Measurements from ENCODE around the gene PRKG1.
A peak's percentile ranks its signal among the peaks of the same experiment; 100 is the strongest.
"Not testable (repeated sequence)": the region's sequence is repeated elsewhere in the genome, so short reads cannot be mapped to it uniquely, and the experiment has no call there.

Gene PRKG1

DNA sequence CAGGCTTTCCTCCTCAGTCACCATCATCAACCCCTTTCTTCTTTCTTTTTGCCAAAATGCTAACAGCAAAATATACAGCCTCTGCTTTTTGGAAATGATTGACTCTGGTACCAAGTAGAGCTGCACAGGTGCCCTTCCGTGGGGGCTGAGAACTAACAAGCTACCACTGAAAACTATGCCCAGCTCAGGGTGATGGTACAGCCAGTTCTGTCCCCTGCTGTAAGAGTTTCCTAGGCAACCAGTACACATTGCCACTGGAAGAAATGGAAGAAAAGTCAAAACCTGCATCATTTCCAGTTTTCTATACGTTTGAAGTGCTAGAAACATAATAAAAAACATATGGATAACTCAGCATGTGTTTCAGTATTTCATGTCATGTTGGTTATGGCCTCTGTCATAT, 297.5 kb downstream of the PRKG1 start:
- DNase-seq (ENCODE audit: low read depth in 2 of 3, low spot score in 1 of 3): no peak

DNA sequence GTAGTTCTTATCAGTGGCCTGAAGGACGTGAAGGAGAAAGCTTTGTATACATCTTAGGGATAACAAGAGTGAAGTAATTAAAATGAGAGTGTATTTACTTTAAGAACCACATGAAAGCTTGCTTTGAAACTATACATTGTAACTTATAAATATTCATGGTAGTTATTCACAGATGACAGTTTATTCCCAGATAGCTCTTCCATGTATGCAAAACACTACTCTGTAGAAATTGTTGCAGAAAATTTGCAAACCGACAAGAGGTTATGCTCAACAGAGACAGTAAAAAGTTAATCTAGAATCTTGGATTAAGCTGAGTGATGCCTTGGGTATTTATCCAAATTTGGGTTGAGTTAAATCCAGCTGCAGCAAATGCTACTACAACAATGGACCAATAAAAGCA, 301.5 kb downstream of the PRKG1 start:
- DNase-seq (ENCODE audit: low read depth in 2 of 3, low spot score in 1 of 3): no peak

DNA sequence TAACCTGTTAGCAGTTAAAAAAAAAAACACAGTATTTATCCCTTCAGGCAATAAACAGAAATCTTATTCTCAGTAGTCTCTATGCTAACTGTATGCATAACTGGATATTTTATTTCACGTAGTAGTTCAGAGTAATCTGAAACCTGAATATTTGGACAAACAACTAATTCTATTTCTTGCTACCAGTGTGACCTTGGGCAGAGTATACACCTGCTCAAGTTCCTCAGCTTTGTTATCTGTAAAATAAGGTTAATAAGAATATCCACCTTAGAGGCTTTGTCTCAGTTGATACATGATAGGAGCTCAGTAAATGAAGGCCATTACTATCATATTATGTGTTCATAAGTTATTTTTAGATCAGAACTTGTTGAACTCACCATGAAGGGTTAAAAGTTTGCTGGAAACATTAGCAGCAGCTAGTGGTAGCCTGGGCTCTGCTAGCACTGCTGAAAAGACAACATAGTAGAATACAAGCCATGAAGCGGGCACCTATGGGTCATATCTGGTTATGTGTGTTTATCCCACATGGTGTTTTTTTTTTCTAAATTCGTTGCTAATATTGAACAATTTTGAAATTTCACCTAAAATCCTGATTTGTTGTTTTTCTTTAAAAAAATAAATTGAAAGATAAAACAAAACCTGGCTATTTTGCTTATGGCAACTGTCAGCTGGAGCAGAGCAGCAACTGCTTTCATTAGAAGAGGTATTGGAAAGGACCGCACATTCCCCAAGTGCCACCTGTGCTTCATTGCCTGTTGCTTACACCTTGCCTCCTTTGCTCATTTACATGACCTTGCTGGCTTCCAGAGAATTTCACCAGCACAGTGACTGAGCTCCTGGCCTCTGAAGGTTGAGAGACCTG, 303.0 kb downstream of the PRKG1 start:
- no peak for DNase-seq (ENCODE audit: low read depth in 2 of 3, low spot score in 1 of 3)

DNA sequence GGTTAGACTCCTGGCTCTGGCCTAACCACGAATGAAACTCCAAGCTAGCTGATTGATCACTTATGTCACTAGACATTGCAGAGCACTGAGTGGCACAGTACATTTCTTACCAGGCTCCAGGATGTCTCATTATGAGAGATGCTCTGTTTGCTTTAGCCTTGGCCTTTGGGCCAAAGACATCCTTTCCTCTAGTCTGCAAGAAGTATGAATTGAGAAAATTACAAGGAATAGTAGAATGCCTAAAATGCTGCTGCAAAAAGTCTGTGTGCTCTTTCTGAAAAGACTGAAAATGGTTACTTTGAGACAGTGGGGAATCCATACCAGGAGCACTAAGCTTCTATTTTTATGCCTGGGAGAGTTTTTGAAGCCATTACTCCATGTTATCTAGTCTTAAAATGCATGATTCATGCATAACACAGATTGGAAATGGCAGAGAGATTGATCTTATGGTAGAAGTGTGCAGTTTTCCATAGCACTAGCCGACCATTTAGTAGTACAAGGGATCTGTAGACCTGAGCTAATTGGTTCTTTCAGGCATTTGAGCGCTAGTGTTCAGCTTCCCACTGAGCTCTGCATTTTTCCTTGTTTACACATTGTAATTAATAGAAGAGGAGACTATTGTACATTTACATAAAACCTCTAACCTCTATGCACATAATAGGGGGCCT, 303.8 kb downstream of the PRKG1 start:
- DNase-seq (ENCODE audit: low read depth in 2 of 3, low spot score in 1 of 3): no peak

DNA sequence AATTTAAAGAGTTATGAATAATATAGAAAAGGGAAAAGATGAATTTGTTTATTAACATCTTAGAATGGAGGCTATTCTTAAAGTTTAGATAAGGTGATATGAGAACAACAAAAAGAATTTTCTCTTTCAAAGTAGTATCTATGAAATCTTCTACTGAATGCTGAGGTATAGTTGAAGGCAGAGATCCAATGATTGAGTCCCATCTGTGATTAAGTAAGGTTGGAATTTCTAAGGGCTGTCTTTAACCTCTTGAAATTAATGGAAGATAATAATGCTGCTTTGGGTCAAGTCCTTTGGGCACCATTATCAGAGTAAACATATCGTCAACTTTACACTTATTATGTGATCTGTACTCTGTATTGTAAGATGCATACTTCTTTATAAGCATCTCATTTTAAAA, 307.9 kb downstream of the PRKG1 start:
- DNase-seq (ENCODE audit: low read depth in 2 of 3, low spot score in 1 of 3): no peak

DNA sequence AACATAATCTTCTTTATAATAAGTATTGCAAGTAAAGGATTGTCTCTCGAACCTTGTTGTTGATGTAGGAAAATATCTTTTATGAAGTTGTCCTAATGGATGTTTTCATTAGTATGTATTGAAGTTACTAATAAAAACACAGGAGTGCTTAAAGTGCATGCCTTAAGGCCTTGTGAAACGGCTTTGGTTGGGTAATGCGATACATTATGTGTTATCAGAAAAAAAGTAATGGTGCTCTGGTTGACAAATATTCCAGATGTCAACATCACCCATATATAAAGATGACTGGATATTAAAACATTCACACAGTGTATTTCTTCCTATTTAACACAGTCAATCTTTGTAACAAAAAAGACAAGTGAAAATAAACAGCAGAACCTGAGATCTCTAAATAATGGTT, 310.7 kb downstream of the PRKG1 start:
- no peak for DNase-seq (ENCODE audit: low read depth in 2 of 3, low spot score in 1 of 3)

DNA sequence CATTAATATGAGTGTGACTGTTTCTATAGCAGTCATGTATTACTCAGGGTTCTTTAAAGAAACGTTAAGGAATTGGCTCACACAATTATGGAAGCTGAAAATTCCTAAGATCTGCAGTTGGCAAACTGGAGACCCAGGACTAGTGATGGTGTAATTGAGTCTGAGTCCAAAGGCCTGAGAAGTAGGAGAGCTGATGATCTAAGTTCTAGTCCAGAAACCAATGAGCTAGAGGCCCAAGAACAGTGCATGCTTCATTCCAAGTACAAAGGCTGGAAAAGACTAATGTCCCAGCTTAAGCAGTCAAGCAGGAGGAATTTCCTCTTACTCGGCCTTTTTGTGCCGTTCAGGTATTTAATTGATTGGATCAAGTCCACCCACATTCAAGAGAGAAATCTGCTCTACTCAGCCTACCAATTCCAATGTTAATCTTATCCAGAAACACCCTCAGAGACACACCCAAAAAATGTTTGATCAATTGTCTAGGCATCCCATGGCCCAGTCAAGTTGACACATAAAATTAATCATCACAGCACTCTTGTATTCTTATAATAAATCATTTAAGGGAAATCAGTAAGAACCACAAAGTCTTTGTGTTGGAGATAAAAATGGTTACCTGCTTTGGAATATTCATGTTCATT, 312.1 kb downstream of the PRKG1 start:
- DNase-seq (ENCODE audit: low read depth in 2 of 3, low spot score in 1 of 3): no peak

DNA sequence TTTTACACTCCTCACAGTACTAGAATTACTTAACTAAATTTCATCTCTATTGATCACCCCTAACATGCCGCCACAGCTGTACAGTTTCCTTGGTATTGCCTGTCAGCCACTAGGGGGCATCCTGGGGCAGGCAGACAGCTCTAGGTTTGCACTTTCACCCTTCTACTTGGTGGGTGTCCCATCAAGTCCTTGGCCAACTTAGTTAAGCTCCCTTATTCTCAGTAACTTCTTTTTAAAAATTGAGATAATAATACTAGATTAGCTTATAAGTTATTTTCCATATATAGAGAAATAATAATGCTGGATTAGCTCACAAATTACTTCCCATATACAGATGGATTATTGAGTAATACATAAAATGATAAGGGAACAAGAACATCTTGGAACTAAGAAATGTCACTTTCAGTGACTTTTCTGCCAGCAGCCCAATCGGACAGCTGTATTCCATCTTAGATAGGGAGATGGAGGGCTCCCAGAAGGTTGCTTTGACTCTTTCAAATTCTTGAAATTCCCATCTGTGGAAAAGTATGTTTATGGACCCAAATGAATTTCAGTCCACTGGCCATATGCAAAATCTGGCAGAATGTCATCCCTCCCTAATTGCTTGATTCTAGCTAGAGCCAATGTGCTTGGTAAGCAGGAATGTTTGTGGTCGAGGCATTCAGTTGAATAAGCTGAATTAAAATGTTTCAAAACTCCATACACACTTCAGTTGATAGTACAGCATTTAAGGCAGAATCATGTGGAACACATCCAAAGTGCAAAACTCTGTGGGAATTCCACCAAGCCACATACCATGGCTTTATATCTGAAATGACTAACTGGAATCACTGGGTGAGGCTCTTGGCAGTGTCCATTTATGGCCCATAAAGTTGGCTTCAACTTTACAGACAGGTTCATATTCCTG, 315.4 kb downstream of the PRKG1 start:
- DNase-seq (ENCODE audit: low read depth in 2 of 3, low spot score in 1 of 3): peak; percentile 4 to 22 (median 17)

DNA sequence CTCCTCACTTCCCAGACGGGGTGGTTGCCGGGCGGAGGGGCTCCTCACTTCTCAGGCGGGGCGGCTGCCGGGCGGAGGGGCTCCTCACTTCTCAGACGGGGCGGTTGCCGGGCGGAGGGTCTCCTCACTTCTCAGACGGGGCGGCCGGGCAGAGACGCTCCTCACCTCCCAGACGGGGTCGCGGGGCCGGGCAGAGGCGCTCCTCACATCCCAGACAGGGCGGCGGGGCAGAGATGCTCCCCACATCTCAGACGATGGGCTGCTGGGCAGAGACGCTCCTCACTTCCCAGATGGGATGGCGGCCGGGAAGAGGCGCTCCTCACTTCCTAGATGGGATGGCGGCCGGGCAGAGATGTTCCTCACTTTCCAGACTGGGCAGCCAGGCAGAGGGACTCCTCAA, 318.7 kb downstream of the PRKG1 start:
- not testable (repeated sequence) for DNase-seq (ENCODE audit: low read depth in 2 of 3, low spot score in 1 of 3)

DNA sequence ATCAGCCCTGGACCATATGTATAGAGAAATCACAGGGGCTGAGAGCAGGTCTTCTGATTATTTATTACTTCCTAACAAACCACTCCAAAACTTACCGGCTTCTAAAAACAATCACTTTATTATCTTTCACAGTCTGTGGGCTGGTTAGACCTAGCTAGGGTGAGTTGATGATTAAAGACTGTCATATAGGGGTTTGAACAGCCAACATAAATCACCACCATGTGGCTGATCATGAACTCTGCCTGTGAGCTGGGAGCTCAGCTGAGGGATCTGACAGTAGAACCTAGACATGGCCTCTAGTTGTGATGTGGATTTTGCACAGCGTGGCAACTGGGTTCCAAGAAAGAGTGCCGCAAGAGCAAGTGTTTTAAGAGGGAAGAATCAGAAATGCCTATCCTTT, 319.8 kb downstream of the PRKG1 start:
- no peak for DNase-seq (ENCODE audit: low read depth in 2 of 3, low spot score in 1 of 3)

DNA sequence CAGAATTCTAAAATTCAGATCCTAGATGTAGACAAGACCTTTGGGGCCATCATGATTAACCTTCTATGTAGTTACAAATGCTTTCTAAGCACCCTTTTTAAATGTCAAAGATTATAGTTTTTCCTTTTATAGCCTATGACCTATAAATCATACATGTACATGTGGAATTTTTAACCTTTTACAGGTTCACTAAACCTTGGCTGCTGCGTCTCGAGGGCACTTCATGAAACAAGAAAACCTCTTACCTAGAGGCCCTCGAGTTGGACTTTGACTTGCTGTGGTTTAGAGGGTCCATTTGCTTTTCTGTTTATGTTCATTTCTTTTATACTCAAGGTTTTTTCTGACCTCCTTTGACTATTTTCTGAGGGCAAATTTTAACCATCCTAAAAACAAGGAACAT, 323.0 kb downstream of the PRKG1 start:
- no peak for DNase-seq (ENCODE audit: low read depth in 2 of 3, low spot score in 1 of 3)

DNA sequence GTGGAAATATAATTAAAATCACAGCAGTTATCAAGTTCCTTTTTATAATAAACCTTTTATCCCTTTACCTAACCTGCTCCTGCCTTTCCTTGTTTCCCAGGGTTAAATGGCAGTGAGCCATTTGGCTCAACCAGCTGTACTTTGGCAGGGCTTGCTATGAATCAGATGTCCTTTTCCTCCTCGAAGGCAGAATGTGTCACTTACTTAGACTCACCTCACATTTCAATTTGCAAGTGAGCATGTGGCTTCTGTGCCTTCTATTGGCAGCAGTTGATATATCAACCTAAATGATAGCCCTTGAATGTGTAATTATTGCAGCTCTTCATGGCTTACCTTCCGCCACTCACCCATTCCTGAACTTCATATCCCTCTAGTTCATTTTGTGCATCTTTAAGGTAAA, 323.4 kb downstream of the PRKG1 start:
- DNase-seq (ENCODE audit: low read depth in 2 of 3, low spot score in 1 of 3): no peak

DNA sequence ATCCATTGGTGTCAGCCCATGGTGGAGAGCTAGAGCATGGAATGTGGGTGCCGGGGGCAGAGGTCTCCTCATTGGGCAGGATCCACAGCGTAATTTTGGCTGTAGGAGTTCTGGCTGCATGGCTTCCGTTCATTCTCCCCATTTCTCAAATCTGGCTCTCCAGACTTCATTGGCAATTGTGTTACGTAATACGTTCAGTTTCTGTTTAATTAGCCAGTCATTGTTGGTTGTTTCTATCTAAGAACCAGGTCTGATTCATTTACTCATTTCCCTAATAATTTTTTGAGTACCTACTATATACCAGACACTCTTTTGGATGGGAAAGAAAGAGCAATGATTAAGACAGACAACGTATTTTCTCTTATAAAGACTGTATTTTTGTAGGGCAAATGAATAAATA, 325.6 kb downstream of the PRKG1 start:
- no peak for DNase-seq (ENCODE audit: low read depth in 2 of 3, low spot score in 1 of 3)

DNA sequence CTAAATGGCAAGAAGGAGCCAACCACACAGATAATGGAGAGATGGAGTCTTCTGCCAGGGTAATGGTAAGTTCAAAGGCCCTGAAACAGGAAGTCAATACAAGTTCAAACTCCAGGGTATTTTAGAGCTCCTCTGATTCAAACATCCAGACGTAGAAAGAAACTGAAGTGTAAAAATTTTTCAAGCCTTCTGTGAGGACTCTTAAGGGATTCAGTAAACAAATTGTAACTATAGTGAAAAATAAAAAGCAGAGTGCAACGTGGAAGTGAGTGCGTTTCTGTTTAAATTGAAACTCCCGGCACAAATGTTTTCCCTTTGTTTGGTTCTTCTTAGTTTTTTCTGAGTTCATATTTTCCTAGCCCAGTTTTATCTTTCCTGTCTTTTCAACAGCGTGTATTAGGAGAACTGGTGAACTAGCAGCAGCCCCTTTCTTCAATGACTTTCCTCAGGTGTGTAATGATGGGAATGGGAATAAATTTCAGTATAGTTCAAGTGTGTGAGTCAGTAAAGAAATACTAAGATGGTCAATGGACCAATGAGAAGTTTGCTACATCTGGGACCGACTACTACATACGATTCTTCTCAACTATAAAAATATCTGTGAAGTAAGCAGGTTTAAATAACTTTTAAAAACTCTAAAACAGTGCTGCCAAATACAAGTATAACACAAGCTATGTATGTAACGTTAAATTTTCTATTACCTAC, 326.3 kb downstream of the PRKG1 start:
- no peak for DNase-seq (ENCODE audit: low read depth in 2 of 3, low spot score in 1 of 3)

DNA sequence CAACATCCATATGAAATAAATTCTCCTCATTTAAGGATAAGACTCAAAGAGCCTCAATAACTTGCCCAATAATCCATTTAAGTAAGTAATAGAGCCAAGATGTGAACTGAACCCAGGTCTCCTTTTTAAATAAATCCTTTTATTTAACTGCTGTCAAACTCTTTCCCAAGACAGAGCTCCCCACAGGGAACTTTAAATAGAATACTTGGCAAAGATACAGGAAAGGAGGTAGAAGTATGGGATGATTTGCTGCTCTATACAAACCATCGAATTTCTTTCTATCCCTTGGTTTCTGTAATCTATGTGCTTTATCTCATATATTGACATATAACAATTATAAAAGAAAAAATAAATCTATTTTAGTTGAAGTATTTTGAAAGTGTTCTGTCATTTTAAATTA, 329.2 kb downstream of the PRKG1 start:
- DNase-seq (ENCODE audit: low read depth in 2 of 3, low spot score in 1 of 3): no peak

DNA sequence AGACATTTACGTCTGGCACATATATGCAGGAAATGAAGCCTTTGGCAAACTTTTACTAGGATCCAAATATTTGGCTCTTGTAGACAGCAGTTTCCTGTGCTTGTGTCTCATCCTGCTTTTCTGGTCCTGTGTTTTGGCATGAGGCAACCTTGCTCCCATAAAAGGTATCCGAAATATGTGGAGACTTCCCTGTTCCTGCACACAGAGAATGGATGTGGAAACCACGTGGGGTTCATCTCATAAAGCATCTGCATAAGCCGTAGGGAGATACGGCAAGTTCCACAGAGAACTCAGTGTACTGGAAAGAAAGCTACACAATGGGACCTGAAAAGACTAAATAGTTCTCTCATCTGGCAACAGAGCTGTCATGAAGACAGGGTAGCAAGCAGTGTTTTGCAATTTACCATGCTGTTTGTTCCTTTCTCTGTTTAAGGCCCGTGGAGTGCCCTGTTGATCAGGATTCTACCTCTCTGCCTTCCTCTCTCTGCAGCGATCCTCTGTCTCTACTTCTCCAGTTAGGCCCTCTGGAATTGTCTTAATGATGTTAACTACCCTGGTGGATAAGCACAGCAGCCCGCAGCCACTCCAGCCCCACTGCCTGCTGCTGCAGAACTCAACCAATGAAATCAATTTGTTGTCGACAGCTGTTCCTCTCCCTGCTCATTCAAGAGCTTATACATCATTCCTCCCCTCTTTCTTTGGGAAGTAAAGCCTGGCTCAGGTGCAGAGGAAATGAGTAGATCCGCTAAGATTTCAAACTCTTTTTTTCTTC, 331.5 kb downstream of the PRKG1 start:
- DNase-seq (ENCODE audit: low read depth in 2 of 3, low spot score in 1 of 3): no peak

DNA sequence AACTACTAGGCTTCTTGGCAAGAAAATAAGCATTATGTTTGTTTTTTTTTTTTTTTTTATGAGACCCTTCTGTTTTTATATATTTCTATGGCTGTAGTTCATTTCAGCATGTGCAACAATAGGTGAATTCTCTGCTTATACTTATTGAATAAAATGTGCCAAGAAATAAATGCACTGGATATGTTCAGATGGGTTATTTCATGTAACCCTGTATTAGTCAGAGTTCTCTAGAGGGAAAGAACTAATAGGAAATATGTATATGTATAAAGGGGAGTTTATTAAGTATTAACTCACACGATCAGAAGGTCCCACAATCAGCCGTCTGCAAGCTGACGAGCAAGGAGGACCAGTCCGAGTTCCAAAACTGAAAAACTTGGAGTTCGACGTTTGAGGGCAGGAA, 332.3 kb downstream of the PRKG1 start:
- no peak for DNase-seq (ENCODE audit: low read depth in 2 of 3, low spot score in 1 of 3)

DNA sequence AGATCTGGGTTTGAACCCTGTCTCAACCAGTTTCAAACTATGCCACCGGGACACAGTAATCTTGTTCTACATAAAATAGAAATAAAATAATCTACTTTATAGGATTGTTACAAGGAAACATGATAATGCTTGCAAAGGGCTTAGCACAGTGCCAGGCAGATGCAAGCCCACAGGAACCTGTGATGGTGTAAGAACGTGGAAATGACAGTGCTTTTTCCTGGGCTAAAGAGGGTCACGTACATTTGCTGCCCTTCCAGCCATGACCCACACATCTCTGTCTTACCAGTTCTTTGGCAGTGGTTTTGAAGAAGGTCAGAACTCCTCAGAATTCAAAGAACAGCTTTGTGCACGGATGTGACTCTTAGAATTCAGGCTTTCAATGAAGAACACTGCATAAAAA, 342.2 kb downstream of the PRKG1 start:
- DNase-seq (ENCODE audit: low read depth in 2 of 3, low spot score in 1 of 3): no peak

DNA sequence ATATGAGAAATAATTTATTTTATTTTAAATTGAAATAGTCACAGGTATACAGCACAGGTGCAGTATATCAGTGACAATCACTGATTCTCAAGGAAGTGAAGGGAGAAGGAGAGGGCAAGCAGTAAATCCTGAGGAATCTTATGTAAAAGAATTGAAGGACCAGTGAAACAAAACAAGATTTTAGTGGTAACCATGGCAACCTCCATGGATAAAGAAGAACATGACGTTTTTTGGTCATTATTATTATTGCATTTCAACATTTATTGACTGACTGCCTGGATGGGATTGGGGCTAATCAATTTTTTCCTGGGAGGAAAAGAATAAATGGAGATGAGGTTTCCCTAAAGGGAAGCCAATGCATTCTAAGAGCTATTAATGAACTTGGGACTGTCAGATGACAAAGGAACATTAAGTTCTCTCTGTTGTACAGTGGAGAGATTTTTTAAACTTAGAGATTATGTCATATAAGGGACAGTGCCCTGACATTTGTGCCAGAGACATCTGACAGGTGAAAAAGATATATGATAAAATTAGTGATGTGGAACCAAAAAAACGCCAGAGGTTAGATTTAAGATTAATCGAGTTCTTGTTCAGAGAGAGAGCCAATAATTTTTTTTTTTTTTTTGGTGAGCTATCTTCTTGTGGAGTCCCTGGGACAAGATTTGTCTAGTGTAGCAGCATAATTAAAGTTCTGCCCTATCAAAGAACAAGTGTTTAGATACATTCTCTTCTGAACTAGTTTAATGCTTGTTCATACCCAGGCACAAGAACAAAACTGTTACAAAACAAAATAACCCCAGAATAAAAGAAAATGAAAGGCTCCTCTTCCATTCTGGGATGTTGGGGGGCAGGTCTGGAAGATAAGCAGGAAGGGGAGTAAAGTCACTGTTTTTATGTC, 345.2 kb downstream of the PRKG1 start:
- no peak for DNase-seq (ENCODE audit: low read depth in 2 of 3, low spot score in 1 of 3)

Measured in stimulated activated CD4-positive, alpha-beta T cell treated with anti-CD3 and anti-CD28 coated beads, Interleukin-12 subunit alpha, Interleukin-12 subunit beta, amount 100 ng/mL, for 48 hours (primary cell).